DND-41 (cell line): Measurements from ENCODE around the gene AK5.

Experiments used
- ATAC-seq: fragments of 200-7000 bp; cut with Tn5 transposase; 3 replicates; pipeline ENCODE4 v1.9.1; 2021; ENCODE audit warnings: low read depth; ENCODE audit not compliant: insufficient read depth
- DNase-seq: peaks from one replicate; pipeline ENCODE4 v3.0.0-alpha.2; 2020
- H2AFZ ChIP-seq: 2 replicates; pipeline ENCODE4 v1.6.0; 2012; ENCODE audit warnings: low read depth, low read length
- H3K27ac ChIP-seq: 2 replicates; pipeline ENCODE4 v1.5.1; 2012; ENCODE audit warnings: low read length, inconsistent platforms
- H3K27me3 ChIP-seq: fragments of 200-600 bp; sonication (generic); 2 replicates; pipeline ENCODE4 v1.6.0; 2012; ENCODE audit warnings: low read length, mild to moderate bottlenecking, inconsistent platforms; ENCODE audit not compliant: insufficient read depth, poor library complexity
- H3K36me3 ChIP-seq: 2 replicates; pipeline ENCODE4 v1.5.1; 2012; ENCODE audit warnings: low read length, inconsistent platforms; ENCODE audit not compliant: insufficient read depth
- H3K4me1 ChIP-seq: 2 replicates; pipeline ENCODE4 v1.5.1; 2012; ENCODE audit warnings: mild to moderate bottlenecking, low read length; ENCODE audit not compliant: insufficient read depth
- H3K4me2 ChIP-seq: 2 replicates; pipeline ENCODE4 v1.6.0; 2012; ENCODE audit warnings: mild to moderate bottlenecking, moderate library complexity, low read length, inconsistent platforms; ENCODE audit not compliant: insufficient read depth
- H3K4me3 ChIP-seq, 2 experiments: fragments of 200-600 bp in 1 of 2; shearing (Covaris generic) in 1 of 2; 2 replicates each; pipeline ENCODE4 v1.5.1; 2012 to 2016; ENCODE audit warnings: inconsistent platforms in 2 of 2, low read length in 2 of 2, mild to moderate bottlenecking in 2 of 2, low read depth in 1 of 2, moderate library complexity in 1 of 2
- H3K79me2 ChIP-seq: 2 replicates; pipeline ENCODE4 v1.6.0; 2012; ENCODE audit warnings: low read length, inconsistent platforms; ENCODE audit not compliant: insufficient read depth
- H3K9ac ChIP-seq: 2 replicates; pipeline ENCODE4 v1.6.0; 2012; ENCODE audit warnings: low read depth, mild to moderate bottlenecking, inconsistent platforms, low read length, moderate library complexity
- H3K9me3 ChIP-seq: 2 replicates; pipeline ENCODE4 v1.5.1; 2012; ENCODE audit warnings: low read length, moderate library complexity, mild to moderate bottlenecking, inconsistent platforms; ENCODE audit not compliant: insufficient read depth, severe bottlenecking
- H4K20me1 ChIP-seq: 2 replicates; pipeline ENCODE4 v1.6.0; 2012; ENCODE audit warnings: low read length; ENCODE audit not compliant: insufficient read depth
- EZH2 ChIP-seq: IDR thresholded peaks from 3 replicates; pipeline ENCODE4 v1.6.1; 2012; ENCODE audit warnings: borderline replicate concordance, low read depth, mild to moderate bottlenecking, moderate library complexity, low read length, inconsistent platforms; ENCODE audit not compliant: severe bottlenecking
- TF ChIP-seq, protein P1 (sequence below): IDR thresholded peaks from 2 replicates; pipeline ENCODE4 v1.5.1; 2012; ENCODE audit warnings: borderline replicate concordance, low read length, moderate library complexity, mild to moderate bottlenecking; ENCODE audit not compliant: poor library complexity, severe bottlenecking; ENCODE audit errors: extremely low read depth

Gene AK5

DNA sequence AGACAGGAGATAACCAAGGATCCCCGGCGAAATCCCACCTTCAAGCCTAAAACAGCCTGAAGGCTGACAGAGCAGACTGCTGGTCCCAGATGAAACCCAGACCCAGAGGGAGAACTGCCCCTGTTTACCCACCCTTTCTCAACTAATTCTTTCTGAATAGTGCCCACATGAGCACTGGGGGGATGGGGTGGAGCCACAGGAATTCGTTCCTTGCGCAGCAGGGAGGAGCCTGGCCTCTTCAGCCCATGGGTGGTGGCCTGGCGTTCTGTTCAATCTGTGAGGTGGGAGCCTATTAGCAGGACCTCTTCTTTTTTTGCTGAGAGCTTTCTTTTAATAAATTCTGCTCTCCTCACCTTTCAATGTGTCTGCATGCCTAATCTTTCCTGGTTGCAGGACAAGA lies 6.6 kb upstream of the AK5 start:
- Histone ChIP-seq H3K36me3 (no peaks in the 10 kb centered on the region), H4K20me1 (no peaks in the 10 kb centered on the region), H3K27me3 (no peaks in the 10 kb centered on the region), H3K79me2 (no peaks in the 10 kb centered on the region), H2AFZ (no peak overlapping the region), H3K27ac (no peak overlapping the region), H3K9ac (no peak overlapping the region), H3K9me3 (no peaks in the 10 kb centered on the region), H3K4me1 (no peaks in the 10 kb centered on the region), H3K4me3 (no peak overlapping the region), H3K4me2 (no peak overlapping the region)
- DNase-seq: no peak
- no peak for ATAC-seq
- TF ChIP-seq EZH2: no peak
- TF ChIP-seq, protein P1, sequence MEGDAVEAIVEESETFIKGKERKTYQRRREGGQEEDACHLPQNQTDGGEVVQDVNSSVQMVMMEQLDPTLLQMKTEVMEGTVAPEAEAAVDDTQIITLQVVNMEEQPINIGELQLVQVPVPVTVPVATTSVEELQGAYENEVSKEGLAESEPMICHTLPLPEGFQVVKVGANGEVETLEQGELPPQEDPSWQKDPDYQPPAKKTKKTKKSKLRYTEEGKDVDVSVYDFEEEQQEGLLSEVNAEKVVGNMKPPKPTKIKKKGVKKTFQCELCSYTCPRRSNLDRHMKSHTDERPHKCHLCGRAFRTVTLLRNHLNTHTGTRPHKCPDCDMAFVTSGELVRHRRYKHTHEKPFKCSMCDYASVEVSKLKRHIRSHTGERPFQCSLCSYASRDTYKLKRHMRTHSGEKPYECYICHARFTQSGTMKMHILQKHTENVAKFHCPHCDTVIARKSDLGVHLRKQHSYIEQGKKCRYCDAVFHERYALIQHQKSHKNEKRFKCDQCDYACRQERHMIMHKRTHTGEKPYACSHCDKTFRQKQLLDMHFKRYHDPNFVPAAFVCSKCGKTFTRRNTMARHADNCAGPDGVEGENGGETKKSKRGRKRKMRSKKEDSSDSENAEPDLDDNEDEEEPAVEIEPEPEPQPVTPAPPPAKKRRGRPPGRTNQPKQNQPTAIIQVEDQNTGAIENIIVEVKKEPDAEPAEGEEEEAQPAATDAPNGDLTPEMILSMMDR: no peak

DNA sequence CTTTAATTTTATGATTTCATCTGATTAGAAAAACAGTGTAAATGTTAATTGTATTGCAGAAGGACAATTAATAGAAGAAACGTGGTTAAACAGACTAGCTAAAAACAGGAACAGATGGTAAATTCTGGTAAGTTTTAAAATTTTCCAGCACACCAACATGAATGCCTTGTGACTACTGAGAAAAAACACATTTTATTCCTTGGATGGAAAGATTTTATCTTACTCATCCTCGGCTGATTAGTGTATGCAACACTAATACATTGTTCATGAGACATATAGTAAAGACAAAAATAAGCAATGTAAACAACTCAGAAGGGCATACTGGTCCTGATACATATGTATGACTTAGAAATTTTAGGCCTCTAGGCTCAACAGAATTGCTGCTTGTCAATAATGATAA lies 4.9 kb upstream of the AK5 start:
- Histone ChIP-seq H4K20me1 (no peaks in the 10 kb centered on the region), H2AFZ (no peak overlapping the region), H3K9me3 (no peaks in the 10 kb centered on the region), H3K4me2 (no peak overlapping the region), H3K4me3 (no peak overlapping the region), H3K79me2 (no peaks in the 10 kb centered on the region), H3K9ac (no peak overlapping the region), H3K36me3 (no peaks in the 10 kb centered on the region), H3K4me1 (no peaks in the 10 kb centered on the region), H3K27me3 (no peaks in the 10 kb centered on the region), H3K27ac (no peak overlapping the region)
- ATAC-seq (no peak), DNase-seq (no peak)
- TF ChIP-seq EZH2: no peak
- TF ChIP-seq, protein P1: no peak

GRCh38 chr1:77279929-77280328 lies 1.9 kb upstream of the AK5 start:
- H3K4me3 ChIP-seq: no peak overlapping the region
- DNase-seq (no peak), ATAC-seq (no peak)
- no peak overlapping the region for H3K4me2 ChIP-seq
- H3K9me3 ChIP-seq: no peaks in the 10 kb centered on the region
- H3K27me3 ChIP-seq: no peaks in the 10 kb centered on the region
- no peak for TF ChIP-seq EZH2
- TF ChIP-seq, protein P1: no peak
- H3K27ac ChIP-seq: no peak overlapping the region
- H3K79me2 ChIP-seq: no peaks in the 10 kb centered on the region
- H2AFZ ChIP-seq: no peak overlapping the region
- H4K20me1 ChIP-seq: no peaks in the 10 kb centered on the region
- no peaks in the 10 kb centered on the region for H3K36me3 ChIP-seq
- H3K9ac ChIP-seq: no peak overlapping the region
- H3K4me1 ChIP-seq: no peaks in the 10 kb centered on the region

GRCh38 chr1:77280962-77281361 lies 857 bp upstream of the AK5 start:
- Histone ChIP-seq H3K9me3 (no peaks in the 10 kb centered on the region), H3K4me1 (no peaks in the 10 kb centered on the region), H3K27me3 (no peaks in the 10 kb centered on the region), H3K79me2 (no peaks in the 10 kb centered on the region), H3K4me3 (no peak overlapping the region), H3K27ac (no peak overlapping the region), H3K9ac (no peak overlapping the region), H2AFZ (no peak overlapping the region), H4K20me1 (no peaks in the 10 kb centered on the region), H3K4me2 (no peak overlapping the region), H3K36me3 (no peaks in the 10 kb centered on the region)
- TF ChIP-seq, protein P1: no peak
- TF ChIP-seq EZH2: no peak
- DNase-seq (no peak), ATAC-seq (no peak)
